GM21825 (cell line): ENCODE measurements around the gene MPPED1.

Experiments used
- ATAC-seq: cut with Tn5 transposase; IDR thresholded peaks from one replicate; pipeline ENCODE4 v1.9.1; 2021; ENCODE audit warnings: mild to moderate bottlenecking, moderate library complexity; ENCODE audit not compliant: unreplicated experiment

The MPPED1 gene

DNA sequence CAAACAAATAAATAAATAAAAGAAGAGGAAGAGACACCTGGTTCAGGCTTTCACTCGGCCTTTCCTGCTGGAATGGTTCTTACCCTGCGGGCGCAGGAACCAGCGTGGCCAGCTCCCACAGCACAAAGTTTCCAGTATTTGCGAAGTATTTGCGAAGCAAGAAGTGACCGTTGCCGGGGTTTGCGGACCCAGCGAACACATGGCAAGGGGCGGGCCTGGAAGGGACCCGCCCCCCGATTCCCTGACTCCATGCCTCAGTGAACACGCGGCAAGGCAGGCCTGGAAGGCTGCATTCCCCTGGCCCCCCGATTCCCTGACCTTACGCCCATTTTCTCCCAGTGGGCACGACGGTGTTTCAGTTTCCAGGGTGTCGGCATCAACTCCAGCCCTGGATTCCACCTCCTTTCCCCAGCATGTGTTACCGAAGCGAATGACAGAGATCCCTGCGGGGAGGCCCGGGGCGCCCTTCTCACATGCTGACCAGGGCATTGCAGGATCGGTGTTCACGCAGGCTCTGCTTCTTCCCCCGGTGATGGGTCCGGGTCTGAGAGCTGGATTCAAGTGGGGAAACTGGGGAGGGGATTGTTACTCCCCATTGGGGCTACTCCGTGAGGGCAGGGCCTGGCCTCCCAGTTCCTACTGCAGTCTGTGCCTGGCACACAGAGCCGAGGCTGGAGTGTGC is 102.8 kb downstream of the MPPED1 start:
- no peak for ATAC-seq

- no peak for ATAC-seq
Observed at GRCh38 chr22:43515411-43515810, 103.6 kb downstream of the MPPED1 start.

GRCh38 chr22:43515902-43516301 is 104.1 kb downstream of the MPPED1 start:
- no peak for ATAC-seq

- no peak for ATAC-seq
Observed at GRCh38 chr22:43516386-43516785, 104.6 kb downstream of the MPPED1 start.

GRCh38 chr22:43516996-43517635 is 105.3 kb downstream of the MPPED1 start:
- ATAC-seq = no peak

DNA sequence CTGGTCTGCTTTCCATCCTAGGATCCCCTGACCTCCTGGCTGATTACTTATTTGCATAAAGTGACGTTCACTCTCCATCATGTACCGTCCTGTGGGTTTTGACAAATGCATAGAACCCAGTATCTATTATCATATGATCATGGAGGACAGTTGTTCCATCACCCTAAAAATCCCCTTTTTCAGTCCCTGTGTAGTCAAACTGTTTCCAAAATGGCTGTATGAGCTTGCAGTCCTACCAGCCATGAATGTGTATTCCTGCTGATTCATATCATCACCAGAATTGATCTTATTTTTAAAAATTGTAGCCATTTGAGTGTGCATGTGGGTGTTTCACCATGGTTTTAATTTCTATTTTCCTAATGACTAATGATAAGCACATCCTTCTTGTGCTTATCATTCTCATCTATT is 108.8 kb downstream of the MPPED1 start:
- ATAC-seq = no peak

DNA sequence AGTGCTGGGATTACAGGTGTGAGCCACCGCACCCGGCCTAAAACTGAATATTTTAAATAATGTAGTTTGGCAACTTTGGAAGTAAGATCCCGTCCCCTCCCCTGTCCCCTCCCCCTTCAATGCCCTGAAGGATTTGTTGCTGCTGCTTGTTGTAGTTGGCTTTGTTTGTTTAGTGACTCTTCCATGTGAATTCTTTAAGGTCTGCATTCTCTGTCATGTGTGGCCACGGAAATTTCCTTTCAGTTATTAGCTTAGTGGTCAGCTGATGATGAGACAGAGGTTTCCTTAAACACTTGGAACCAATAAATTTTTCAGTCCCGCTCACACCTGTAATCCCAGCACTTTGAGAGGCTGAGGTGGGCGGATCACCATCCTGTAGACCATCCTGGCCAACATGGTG is 109.9 kb downstream of the MPPED1 start:
- ATAC-seq = no peak

- ATAC-seq = no peak
Observed at GRCh38 chr22:43526117-43526655, 114.4 kb downstream of the MPPED1 start.

GRCh38 chr22:43526946-43527345 is 115.1 kb downstream of the MPPED1 start:
- ATAC-seq = no peak

- no peak for ATAC-seq
Observed at GRCh38 chr22:43528601-43529360, 117.0 kb downstream of the MPPED1 start.

DNA sequence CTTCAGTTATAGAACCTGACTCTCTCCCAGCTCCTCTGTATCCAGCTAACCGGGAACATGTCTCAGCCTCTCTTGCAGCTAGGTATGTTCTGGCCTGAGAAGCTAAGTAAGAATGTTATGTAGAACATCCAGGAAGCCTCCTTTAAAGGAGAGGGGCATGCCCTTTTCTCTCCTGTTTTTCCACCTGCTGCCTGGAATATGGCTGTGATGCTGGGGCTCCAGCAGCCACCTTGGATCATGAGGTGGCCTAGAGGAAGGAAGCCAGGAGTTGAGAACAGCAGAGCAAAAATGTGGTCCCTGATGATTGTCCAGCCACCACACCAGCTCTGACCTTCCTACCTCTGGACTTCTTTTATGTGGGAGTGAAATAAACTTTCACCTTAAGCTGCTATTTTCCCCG is 117.6 kb downstream of the MPPED1 start:
- no peak for ATAC-seq

- ATAC-seq = no peak
Observed at GRCh38 chr22:43529934-43530333, 118.1 kb downstream of the MPPED1 start.

GRCh38 chr22:43530349-43531201 is 118.8 kb downstream of the MPPED1 start:
- no peak for ATAC-seq

DNA sequence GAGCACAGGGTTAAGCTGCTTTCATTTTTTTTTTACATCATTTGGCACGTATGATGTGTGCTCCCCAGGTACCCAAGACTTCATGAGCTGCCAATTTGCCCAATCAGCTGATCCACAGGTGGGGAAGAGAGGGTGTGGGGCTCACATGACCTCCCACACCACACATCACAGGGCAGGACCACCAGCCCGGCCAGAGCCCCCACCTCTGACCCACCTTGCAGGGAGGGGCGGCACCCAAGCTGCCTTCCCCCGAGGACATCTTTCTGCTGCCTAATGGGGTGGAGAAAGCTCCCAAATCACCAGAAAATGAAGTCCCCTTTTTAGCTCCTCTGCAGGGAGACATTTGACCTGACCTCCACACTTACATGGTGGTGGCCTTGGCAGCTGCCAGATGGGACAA is 119.8 kb downstream of the MPPED1 start:
- no peak for ATAC-seq

GRCh38 chr22:43532301-43533155 is 120.7 kb downstream of the MPPED1 start:
- ATAC-seq = no peak

DNA sequence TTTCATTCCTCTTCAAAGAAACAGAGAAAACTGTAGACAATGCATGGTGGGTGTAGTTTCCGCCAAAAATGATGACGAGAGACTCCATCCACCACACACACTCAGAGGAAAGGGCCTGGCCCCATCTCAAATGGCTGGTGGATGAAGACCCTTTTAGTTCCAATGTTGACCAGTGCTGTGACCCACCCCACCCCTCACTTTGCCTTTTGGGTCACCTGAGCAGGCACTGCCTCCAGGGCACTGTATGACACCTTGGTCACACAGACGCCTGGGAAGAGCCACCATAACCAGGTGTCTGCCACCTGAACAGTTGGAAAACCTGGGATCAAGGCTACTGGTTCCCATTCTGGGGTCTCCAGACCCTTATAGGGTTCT is 121.3 kb downstream of the MPPED1 start:
- no peak for ATAC-seq

DNA sequence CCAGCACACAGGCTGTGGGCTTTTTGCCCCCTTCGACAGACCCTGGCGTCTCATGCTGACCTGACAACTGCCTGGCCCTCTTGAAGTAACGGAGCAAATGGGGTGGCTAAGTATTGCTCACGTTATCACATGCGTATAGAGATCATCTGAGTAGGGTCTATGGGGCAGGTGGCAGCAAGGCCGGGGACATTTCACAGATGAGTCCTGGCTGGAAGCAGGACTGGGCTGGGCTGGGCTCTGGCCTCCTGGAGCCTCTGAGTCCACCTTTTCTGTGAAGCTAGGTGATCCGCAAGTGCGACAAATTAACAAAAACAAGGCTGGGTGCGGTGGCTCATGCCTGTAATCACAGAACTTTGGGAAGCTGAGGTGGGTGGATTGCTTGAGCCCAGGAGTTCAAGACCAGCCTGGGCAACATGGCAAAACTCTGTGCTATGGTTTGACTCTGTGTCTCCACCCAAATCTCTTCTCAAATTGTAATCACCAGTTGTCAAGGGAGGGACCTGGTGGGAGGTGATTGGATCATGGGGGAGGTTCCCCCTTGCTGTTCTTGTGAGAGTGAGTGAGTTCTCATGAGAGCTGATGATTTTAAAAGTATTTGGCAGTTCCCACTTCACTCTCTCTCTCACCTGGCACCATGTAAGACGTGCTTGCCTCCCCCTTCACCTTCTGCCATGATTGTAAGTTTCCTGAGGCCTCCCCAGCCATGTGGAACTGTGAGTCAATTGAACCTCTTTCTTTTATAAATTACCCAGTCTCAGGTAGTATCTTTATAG is 122.0 kb downstream of the MPPED1 start:
- no peak for ATAC-seq

DNA sequence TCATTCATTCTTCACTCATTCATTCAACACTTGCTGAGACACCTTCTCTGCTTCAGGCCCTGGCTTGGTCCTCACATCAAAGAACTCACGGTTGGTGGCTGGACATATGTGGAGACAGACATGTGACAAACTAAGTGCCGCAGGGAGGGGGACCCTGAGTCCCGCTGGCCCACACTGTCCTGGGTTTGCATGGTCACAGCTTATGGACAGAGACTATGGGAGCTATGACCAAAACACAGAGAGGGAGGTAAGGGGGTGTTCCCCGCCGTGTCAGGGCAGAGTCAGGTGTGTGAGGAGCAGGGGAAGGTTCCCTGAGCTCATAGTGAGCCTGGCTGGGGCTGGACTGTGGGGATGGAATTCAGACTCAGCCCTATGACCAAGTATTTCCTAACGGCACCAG is 123.1 kb downstream of the MPPED1 start:
- ATAC-seq = no peak

DNA sequence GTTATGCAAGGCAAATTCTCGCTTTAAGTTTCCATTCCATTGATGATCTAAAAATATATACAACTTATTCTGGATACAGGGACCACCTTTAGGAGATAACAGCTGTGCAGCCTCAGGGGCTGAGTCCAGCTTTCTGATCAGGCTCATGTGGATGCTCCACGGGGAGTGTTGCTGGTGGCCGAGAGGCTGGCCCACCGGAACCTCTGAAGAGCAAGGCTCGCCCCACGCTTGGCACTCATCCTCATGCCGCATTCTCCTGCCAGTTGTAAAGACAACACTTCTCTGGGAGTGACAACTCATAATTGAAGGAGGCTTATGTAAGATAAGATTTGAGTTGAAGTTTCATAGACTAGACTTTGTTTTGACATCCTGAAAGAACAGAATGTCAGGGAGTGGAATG is 123.5 kb downstream of the MPPED1 start:
- no peak for ATAC-seq
